ENCODE results near the gene TMEM169. TPM values are rescaled to one million over a fixed set of nuclear protein-coding genes. Genes with fewer than 3 reads are reported as not detected.
A peak's percentile ranks its signal among the peaks of the same experiment; 100 is the strongest.

Gene TMEM169, protein sequence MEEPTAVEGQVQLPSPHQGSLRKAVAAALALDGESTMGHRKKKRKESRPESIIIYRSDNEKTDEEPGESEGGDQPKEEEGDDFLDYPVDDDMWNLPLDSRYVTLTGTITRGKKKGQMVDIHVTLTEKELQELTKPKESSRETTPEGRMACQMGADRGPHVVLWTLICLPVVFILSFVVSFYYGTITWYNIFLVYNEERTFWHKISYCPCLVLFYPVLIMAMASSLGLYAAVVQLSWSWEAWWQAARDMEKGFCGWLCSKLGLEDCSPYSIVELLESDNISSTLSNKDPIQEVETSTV
- total RNA-seq, result not detected

DNA sequence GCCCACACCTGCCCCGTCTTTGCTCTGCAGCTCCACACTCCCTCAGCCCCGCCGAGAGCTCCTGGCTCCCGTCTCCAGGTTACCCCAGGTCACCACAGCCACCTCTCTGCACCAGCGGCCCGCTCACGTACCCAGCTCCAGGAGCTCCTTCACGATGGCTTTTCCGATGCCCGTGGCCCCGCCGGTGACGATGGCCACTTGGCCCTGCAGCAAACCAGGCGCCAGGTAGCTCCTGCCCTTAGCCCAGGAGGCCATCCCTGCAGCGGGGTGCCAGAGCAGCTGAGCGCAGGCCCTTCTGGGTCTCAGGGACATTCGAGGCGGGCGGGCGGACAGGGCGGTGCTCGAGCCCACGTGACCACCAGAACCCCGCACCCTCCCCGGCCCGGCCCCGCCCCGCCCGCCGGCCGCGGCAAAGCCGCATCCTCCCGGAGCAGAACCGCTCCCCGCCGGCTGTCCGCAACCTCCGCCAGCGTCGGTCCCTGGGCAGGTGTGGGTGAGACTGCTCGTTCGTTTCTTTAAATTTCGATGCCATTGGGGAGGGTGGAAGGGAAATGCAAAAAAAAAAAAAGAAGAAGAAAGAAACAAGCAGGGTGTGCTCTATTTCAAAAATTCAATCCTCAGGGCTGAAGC is at the start of gene TMEM169, which contains the start of gene PECR:
Gene TMEM169 (plus strand): TSS at position 433 of the 630 bp plus-strand sequence. CDS start 14,045 bp downstream, outside the sequence.
Gene PECR (minus strand): TSS at position 323 of the 630 bp plus-strand sequence. CDS start 68 bp downstream, at position 255.
- ATAC-seq (ENCODE audit: insufficient number of reproducible peaks, low FRiP score, low read depth), result peak; percentile 59
- Histone ChIP-seq H3K9me3 (no peaks in the 10 kb centered on the region), H3K4me1 (ENCODE audit: control insufficient read depth in 1 of 2, low read depth in 2 of 2) (peaks cover 5 to 7% of the 10 kb centered on the region in 2 donors), H3K36me3 (no peaks in the 10 kb centered on the region), H3K4me3 (peak within 1 kb of the TSS; percentile 81), H3K27me3 (replicated peaks; ENCODE audit: insufficient read depth) (no peaks in the 10 kb centered on the region), H3K27ac (no peak within 1 kb of the TSS)
- TF ChIP-seq, protein P1, sequence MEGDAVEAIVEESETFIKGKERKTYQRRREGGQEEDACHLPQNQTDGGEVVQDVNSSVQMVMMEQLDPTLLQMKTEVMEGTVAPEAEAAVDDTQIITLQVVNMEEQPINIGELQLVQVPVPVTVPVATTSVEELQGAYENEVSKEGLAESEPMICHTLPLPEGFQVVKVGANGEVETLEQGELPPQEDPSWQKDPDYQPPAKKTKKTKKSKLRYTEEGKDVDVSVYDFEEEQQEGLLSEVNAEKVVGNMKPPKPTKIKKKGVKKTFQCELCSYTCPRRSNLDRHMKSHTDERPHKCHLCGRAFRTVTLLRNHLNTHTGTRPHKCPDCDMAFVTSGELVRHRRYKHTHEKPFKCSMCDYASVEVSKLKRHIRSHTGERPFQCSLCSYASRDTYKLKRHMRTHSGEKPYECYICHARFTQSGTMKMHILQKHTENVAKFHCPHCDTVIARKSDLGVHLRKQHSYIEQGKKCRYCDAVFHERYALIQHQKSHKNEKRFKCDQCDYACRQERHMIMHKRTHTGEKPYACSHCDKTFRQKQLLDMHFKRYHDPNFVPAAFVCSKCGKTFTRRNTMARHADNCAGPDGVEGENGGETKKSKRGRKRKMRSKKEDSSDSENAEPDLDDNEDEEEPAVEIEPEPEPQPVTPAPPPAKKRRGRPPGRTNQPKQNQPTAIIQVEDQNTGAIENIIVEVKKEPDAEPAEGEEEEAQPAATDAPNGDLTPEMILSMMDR (IDR thresholded peaks at IDR 0.05), result no peak
- peak; percentile 30 for DNase-seq (ENCODE audit: low spot score)

DNA sequence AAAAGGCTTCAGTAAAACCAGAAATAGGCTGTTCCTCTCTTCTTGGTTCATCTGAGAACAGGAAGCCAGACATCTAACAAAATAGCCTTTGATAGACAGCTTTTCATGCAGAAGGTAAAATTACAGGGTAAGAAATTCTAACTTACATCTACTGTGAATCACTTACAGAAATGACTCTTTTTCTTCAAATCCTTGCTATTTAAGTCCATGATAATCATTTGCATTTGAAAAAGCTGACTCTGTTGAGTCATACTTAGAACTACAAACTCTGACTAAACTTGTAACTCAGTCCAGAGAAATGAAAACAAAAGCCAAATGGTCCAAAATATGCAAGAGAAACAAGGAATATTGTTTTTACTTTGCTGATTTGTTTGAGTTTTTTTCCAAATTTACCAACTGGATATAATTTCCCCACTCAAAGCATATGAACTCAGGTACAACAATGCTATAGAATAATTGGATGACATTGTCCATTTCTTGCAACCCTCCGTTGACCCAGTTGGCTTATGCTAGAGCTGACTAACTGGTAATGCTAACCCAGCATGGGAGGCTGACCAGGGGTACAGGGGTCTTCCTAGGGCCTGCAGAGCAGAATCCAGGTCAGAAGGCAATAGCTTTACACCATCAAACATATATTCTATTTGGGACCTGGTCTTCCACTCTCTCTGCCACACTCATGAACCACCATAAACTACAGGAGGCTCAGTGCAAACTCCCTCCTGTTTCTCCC is 49.6 kb upstream of the TMEM169 start:
- TF ChIP-seq, protein P1 (IDR thresholded peaks at IDR 0.05), result no peak
- H3K27me3 ChIP-seq (replicated peaks; ENCODE audit: insufficient read depth), result no peaks in the 10 kb centered on the region

DNA sequence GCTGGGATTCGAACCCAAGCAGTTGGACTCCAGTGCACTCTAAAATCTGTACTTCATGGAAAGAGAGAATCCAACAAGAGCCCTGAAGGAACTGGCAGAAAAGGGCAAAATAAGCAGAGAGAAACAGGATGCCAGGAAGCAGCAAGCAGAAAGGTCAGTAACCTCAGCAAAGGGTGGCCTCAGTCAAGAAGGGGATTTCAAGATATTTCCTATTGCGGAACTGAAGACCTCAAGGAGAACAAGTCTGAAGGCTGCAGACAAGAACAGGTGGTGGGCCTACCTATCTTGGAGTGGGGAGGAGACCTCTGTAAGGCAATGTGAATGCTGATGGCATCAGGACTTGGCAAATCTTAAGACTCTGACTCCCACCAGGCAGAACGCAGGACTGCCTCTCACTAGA is 48.3 kb upstream of the TMEM169 start:
- ATAC-seq (ENCODE audit: insufficient number of reproducible peaks, low FRiP score, low read depth) (no peak), DNase-seq (ENCODE audit: low spot score) (no peak)
- no peaks in the 10 kb centered on the region for H3K9me3 ChIP-seq
- H3K4me3 ChIP-seq, result no peak overlapping the region
- no peak overlapping the region for H3K27ac ChIP-seq
- TF ChIP-seq, protein P1 (IDR thresholded peaks at IDR 0.05), result no peak
- no peaks in the 10 kb centered on the region for H3K27me3 ChIP-seq (replicated peaks; ENCODE audit: insufficient read depth)
- H3K4me1 ChIP-seq (ENCODE audit: control insufficient read depth in 1 of 2, low read depth in 2 of 2), result peaks cover 0 to 17% of the 10 kb centered on the region in 2 donors
- H3K36me3 ChIP-seq, result no peaks in the 10 kb centered on the region

More for the DNA sequence above, 49.6 kb upstream of the TMEM169 start:
- H3K4me3 ChIP-seq, result no peak overlapping the region
- peaks cover 0 to 17% of the 10 kb centered on the region in 2 donors for H3K4me1 ChIP-seq (ENCODE audit: control insufficient read depth in 1 of 2, low read depth in 2 of 2)
- no peaks in the 10 kb centered on the region for H3K36me3 ChIP-seq
- ATAC-seq (ENCODE audit: insufficient number of reproducible peaks, low FRiP score, low read depth), result no peak
- DNase-seq (ENCODE audit: low spot score), result no peak
- no peak overlapping the region for H3K27ac ChIP-seq
- no peaks in the 10 kb centered on the region for H3K9me3 ChIP-seq

- H3K9me3 ChIP-seq, result no peaks in the 10 kb centered on the region
- no peak overlapping the region for H3K4me3 ChIP-seq
- TF ChIP-seq, protein P1 (IDR thresholded peaks at IDR 0.05), result peak; percentile 87
- H3K27me3 ChIP-seq (replicated peaks; ENCODE audit: insufficient read depth), result no peaks in the 10 kb centered on the region
- ATAC-seq (ENCODE audit: insufficient number of reproducible peaks, low FRiP score, low read depth), result no peak
- no peak overlapping the region for H3K27ac ChIP-seq
- no peak for DNase-seq (ENCODE audit: low spot score)
- peaks cover 0 to 17% of the 10 kb centered on the region in 2 donors for H3K4me1 ChIP-seq (ENCODE audit: control insufficient read depth in 1 of 2, low read depth in 2 of 2)
- no peaks in the 10 kb centered on the region for H3K36me3 ChIP-seq
These were observed 47.7 kb upstream of the TMEM169 start for GRCh38 chr2:216034065-216034464.

GRCh38 chr2:216039918-216040317 is 41.8 kb upstream of the TMEM169 start:
- no peaks in the 10 kb centered on the region for H3K27me3 ChIP-seq (replicated peaks; ENCODE audit: insufficient read depth)
- no peak overlapping the region for H3K27ac ChIP-seq
- TF ChIP-seq, protein P1 (IDR thresholded peaks at IDR 0.05), result no peak
- ATAC-seq (ENCODE audit: insufficient number of reproducible peaks, low FRiP score, low read depth), result no peak
- no peaks in the 10 kb centered on the region for H3K9me3 ChIP-seq
- DNase-seq (ENCODE audit: low spot score), result no peak
- no peaks in the 10 kb centered on the region for H3K36me3 ChIP-seq
- H3K4me3 ChIP-seq, result no peak overlapping the region
- H3K4me1 ChIP-seq (ENCODE audit: control insufficient read depth in 1 of 2, low read depth in 2 of 2), result no peaks in the 10 kb centered on the region
